Measurements from ENCODE around the gene KRTAP5-3.

- TF ChIP-seq SP1 (IDR thresholded peaks at IDR 0.05), result no peak
- no peak for TF ChIP-seq BHLHE40 (IDR thresholded peaks at IDR 0.05; ENCODE audit: borderline replicate concordance)
- no peak for TF ChIP-seq SUZ12 (IDR thresholded peaks at IDR 0.05)
- no peak for TF ChIP-seq TARDBP (IDR thresholded peaks at IDR 0.05)
- TF ChIP-seq ZNF384 (IDR thresholded peaks at IDR 0.05), result no peak
- TF ChIP-seq FOXA1 (IDR thresholded peaks at IDR 0.05), result no peak
- no peak for TF ChIP-seq HDGF (IDR thresholded peaks at IDR 0.05; ENCODE audit: borderline replicate concordance)
- no peak for TF ChIP-seq CTBP1 (IDR thresholded peaks at IDR 0.05; ENCODE audit: borderline replicate concordance)
Observed at GRCh38 chr11:1560002-1560648, 48.1 kb downstream of the KRTAP5-3 start.

All from HEK293T (cell line).